ENCODE measurements around the gene ELANE.
"Not testable (repeated sequence)": the region's sequence is repeated elsewhere in the genome, so short reads cannot be mapped to it uniquely, and the experiment has no call there.

Gene ELANE

GRCh38 chr19:842802-843179, 9.3 kb upstream of the ELANE start:
- not testable (repeated sequence) for DNase-seq (ENCODE audit: low read depth)

GRCh38 chr19:843180-843835, 8.8 kb upstream of the ELANE start:
- DNase-seq (ENCODE audit: low read depth), result no peak

- DNase-seq (ENCODE audit: low read depth), result no peak
Measured at GRCh38 chr19:843836-844545, 8.1 kb upstream of the ELANE start.

- no peak for DNase-seq (ENCODE audit: low read depth)
Measured at GRCh38 chr19:844546-844971, 7.5 kb upstream of the ELANE start.

- no peak for DNase-seq (ENCODE audit: low read depth)
Measured at GRCh38 chr19:845707-846521, 6.2 kb upstream of the ELANE start.

- no peak for DNase-seq (ENCODE audit: low read depth)
Measured at GRCh38 chr19:848386-848921, 3.6 kb upstream of the ELANE start.

- DNase-seq (ENCODE audit: low read depth), result not testable (repeated sequence)
Measured at GRCh38 chr19:849195-849594, 2.9 kb upstream of the ELANE start.

- DNase-seq (ENCODE audit: low read depth), result no peak
Measured at GRCh38 chr19:850221-850978, 1.7 kb upstream of the ELANE start.

- no peak for DNase-seq (ENCODE audit: low read depth)
Measured at GRCh38 chr19:850979-851335, 1.1 kb upstream of the ELANE start.

- no peak for DNase-seq (ENCODE audit: low read depth)
Measured at GRCh38 chr19:853014-853585, 997 bp downstream of the ELANE start.

- not testable (repeated sequence) for DNase-seq (ENCODE audit: low read depth)
Measured at GRCh38 chr19:853614-854220, 1.6 kb downstream of the ELANE start.

- no peak for DNase-seq (ENCODE audit: low read depth)
Measured at GRCh38 chr19:854549-854948, 2.4 kb downstream of the ELANE start.

- no peak for DNase-seq (ENCODE audit: low read depth)
Measured at GRCh38 chr19:855142-855541, 3.0 kb downstream of the ELANE start.

GRCh38 chr19:855566-856120, 3.5 kb downstream of the ELANE start:
- DNase-seq (ENCODE audit: low read depth), result no peak

- no peak for DNase-seq (ENCODE audit: low read depth)
Measured at GRCh38 chr19:858284-858683, 6.2 kb downstream of the ELANE start.

- no peak for DNase-seq (ENCODE audit: low read depth)
Measured at GRCh38 chr19:858868-859843, 7.1 kb downstream of the ELANE start, which contains the start of gene CFD. Gene CFD, plus strand, starts transcription at chr19:859664. Its CDS starts 26 bp downstream, at chr19:859690.

GRCh38 chr19:861141-861755, 9.1 kb downstream of the ELANE start:
- DNase-seq (ENCODE audit: low read depth), result no peak

- DNase-seq (ENCODE audit: low read depth), result peak; percentile 65
Measured at GRCh38 chr19:861756-862580, 9.9 kb downstream of the ELANE start.

Measured in activated T-cell treated with anti-CD3 and anti-CD28 coated beads for 48 hours (primary cell).